GM18909 (cell line): ENCODE data around the gene SCLT1.
A peak's percentile ranks its signal among the peaks of the same experiment; 100 is the strongest.
"Not testable (repeated sequence)": the region's sequence is repeated elsewhere in the genome, so short reads cannot be mapped to it uniquely, and the experiment has no call there.

Experiments
- ATAC-seq: cut with Tn5 transposase; IDR thresholded peaks from one replicate; pipeline ENCODE4 v1.9.1; 2021; ENCODE audit warnings: mild to moderate bottlenecking; ENCODE audit not compliant: unreplicated experiment, poor library complexity

SCLT1 gene

GRCh38 chr4:129080129-129080528 is 13.2 kb downstream of the SCLT1 start:
- no peak for ATAC-seq

- ATAC-seq: no peak
Measured at GRCh38 chr4:129077326-129077725, 16.0 kb downstream of the SCLT1 start.

- not testable (repeated sequence) for ATAC-seq
Measured at GRCh38 chr4:129069537-129069936, 23.8 kb downstream of the SCLT1 start.

- no peak for ATAC-seq
Measured at GRCh38 chr4:129064717-129065116, 28.6 kb downstream of the SCLT1 start.

GRCh38 chr4:129063640-129064039 is 29.7 kb downstream of the SCLT1 start:
- no peak for ATAC-seq

- no peak for ATAC-seq
Measured at GRCh38 chr4:129062580-129062979, 30.8 kb downstream of the SCLT1 start.

GRCh38 chr4:129059028-129059427 is 34.3 kb downstream of the SCLT1 start:
- ATAC-seq: no peak

GRCh38 chr4:129046055-129046959 is 47.0 kb downstream of the SCLT1 start:
- ATAC-seq: peak; percentile 58

- no peak for ATAC-seq
Measured at GRCh38 chr4:129043523-129043922, 49.8 kb downstream of the SCLT1 start.

- ATAC-seq: no peak
Measured at GRCh38 chr4:129040471-129040870, 52.9 kb downstream of the SCLT1 start.

- no peak for ATAC-seq
Measured at GRCh38 chr4:129037093-129037492, 56.2 kb downstream of the SCLT1 start.

GRCh38 chr4:129014566-129015509 is 78.5 kb downstream of the SCLT1 start:
- ATAC-seq: no peak

- ATAC-seq: no peak
Measured at GRCh38 chr4:129008096-129008495, 85.2 kb downstream of the SCLT1 start.

GRCh38 chr4:128986908-128987307 is 106.4 kb downstream of the SCLT1 start:
- ATAC-seq: no peak

- ATAC-seq: no peak
Measured at GRCh38 chr4:128986019-128986418, 107.3 kb downstream of the SCLT1 start.

GRCh38 chr4:128983771-128984485 is 109.4 kb downstream of the SCLT1 start:
- ATAC-seq: no peak

GRCh38 chr4:128981377-128981776 is 112.0 kb downstream of the SCLT1 start:
- ATAC-seq: no peak

GRCh38 chr4:128980816-128981326 is 112.5 kb downstream of the SCLT1 start:
- no peak for ATAC-seq

GRCh38 chr4:128979934-128980333 is 113.4 kb downstream of the SCLT1 start:
- ATAC-seq: no peak

- no peak for ATAC-seq
Measured at GRCh38 chr4:128978985-128979384, 114.4 kb downstream of the SCLT1 start.
